GM19372 (cell line): ENCODE data around the gene PCDHA9.
"Not testable (repeated sequence)": the region's sequence is repeated elsewhere in the genome, so short reads cannot be mapped to it uniquely, and the experiment has no call there.

ENCODE experiments used
- ATAC-seq: cut with Tn5 transposase; IDR thresholded peaks from one replicate; pipeline ENCODE4 v1.9.1; 2021; ENCODE audit warnings: mild to moderate bottlenecking, low read depth, moderate library complexity; ENCODE audit not compliant: unreplicated experiment

The PCDHA9 gene

DNA sequence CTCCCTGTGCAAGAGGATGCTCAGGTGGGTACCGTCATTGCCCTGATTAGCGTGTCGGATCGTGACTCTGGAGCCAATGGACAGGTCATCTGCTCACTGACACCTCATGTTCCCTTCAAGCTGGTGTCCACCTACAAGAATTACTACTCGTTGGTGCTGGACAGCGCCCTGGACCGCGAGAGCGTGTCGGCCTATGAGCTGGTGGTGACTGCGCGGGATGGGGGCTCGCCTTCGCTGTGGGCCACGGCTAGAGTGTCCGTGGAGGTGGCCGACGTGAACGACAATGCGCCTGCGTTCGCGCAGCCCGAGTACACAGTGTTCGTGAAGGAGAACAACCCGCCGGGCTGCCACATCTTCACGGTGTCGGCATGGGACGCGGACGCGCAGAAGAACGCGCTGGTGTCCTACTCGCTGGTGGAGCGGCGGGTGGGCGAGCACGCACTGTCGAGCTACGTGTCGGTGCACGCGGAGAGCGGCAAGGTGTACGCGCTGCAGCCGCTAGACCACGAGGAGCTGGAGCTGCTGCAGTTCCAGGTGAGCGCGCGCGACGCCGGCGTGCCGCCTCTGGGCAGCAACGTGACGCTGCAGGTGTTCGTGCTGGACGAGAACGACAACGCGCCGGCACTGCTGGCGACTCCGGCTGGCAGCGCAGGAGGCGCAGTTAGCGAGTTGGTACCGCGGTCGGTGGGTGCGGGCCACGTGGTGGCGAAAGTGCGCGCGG is 28.5 kb downstream of the PCDHA9 start:
- ATAC-seq, result not testable (repeated sequence)

DNA sequence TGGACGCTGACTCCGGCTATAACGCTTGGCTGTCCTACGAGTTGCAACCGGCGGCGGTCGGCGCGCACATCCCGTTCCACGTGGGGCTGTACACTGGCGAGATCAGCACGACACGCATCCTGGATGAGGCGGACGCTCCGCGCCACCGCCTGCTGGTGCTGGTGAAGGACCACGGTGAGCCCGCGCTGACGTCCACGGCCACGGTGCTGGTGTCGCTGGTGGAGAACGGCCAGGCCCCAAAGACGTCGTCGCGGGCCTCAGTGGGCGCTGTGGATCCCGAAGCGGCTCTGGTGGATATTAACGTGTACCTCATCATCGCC is 29.0 kb downstream of the PCDHA9 start:
- ATAC-seq, result no peak

DNA sequence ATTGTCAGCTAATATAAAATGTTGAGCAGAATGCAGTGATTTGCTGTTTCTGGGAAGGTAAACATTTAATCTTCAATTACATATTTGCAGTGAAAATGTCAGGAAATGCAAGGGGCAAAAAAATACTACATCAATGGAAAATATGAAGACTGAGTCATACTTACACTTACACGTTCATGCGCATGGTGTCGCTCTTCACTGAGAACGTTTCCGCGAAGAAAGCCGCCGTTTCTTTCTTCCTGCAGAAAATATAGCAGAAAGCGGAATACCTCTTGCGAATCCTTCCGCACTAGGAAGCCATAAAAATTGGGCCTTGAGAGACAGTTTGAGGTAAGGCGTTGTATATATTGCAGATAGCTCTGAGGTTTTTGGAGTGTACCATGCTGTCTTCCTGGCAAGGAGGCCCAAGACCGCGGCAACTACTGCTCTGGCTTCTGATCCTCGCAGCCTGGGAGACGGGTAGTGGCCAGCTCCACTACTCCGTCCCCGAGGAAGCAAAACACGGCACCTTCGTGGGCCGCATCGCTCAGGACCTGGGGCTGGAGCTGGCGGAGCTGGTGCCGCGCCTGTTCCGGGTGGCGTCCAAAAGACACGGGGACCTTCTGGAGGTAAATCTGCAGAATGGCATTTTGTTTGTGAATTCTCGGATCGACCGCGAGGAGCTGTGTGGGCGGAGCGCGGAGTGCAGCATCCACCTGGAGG is 33.9 kb downstream of the PCDHA9 start, which contains the start of gene PCDHA13:
PCDHA13 (plus strand) TSS at position 236 of the 702 bp plus-strand sequence; CDS start at position 381, 145 bp downstream.
- ATAC-seq, result no peak

DNA sequence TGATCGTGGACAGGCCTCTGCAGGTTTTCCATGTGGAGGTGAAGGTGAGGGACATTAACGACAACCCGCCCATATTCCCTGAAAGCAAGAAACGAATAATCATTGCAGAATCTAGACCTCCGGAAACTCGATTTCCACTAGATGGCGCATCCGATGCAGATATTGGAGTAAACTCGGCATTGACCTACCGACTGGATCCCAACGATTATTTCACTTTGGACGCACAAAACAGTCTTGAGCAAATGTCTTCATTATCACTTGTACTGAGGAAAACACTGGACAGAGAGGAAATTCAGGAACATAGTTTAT is 34.4 kb downstream of the PCDHA9 start:
- no peak for ATAC-seq

DNA sequence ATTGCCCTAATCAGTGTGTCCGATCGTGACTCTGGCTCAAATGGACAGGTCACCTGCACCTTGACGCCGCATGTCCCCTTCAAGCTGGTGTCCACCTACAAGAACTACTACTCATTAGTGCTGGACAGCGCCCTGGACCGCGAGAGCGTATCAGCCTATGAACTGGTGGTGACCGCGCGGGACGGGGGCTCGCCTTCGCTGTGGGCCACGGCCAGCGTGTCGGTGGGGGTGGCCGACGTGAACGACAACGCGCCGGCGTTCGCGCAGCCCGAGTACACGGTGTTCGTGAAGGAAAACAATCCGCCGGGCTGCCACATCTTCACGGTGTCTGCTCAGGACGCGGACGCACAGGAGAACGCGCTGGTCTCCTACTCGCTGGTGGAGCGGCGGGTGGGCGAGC is 35.2 kb downstream of the PCDHA9 start:
- no peak for ATAC-seq

DNA sequence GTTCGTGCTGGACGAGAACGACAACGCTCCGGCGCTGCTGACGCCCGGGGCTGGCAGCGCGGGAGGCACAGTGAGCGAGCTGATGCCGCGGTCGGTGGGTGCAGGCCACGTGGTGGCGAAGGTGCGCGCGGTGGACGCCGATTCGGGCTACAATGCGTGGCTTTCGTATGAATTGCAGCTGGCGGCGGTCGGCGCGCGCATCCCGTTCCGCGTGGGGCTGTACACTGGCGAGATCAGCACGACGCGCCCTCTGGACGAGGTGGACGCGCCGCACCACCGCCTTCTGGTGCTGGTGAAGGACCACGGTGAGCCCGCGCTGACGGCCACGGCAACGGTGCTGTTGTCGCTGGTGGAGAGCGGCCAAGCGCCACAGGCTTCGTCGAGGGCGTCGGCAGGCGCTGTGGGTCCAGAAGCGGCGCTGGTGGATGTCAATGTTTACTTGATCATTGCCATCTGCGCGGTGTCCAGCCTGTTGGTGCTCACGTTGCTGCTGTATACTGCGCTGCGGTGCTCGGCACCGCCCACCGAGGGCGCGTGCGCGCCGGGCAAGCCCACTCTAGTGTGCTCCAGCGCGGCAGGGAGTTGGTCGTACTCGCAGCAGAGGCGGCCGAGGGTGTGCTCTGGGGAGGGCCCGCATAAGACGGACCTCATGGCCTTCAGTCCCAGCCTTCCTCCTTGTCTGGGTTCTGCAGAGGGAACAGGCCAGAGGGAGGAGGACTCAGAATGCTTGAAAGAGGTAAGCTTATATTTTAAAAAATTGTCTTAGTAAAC is 35.9 kb downstream of the PCDHA9 start:
- no peak for ATAC-seq
